Measurements from ENCODE around the gene CSDE1.
"Not testable (repeated sequence)": the region's sequence is repeated elsewhere in the genome, so short reads cannot be mapped to it uniquely, and the experiment has no call there.

Gene CSDE1

DNA sequence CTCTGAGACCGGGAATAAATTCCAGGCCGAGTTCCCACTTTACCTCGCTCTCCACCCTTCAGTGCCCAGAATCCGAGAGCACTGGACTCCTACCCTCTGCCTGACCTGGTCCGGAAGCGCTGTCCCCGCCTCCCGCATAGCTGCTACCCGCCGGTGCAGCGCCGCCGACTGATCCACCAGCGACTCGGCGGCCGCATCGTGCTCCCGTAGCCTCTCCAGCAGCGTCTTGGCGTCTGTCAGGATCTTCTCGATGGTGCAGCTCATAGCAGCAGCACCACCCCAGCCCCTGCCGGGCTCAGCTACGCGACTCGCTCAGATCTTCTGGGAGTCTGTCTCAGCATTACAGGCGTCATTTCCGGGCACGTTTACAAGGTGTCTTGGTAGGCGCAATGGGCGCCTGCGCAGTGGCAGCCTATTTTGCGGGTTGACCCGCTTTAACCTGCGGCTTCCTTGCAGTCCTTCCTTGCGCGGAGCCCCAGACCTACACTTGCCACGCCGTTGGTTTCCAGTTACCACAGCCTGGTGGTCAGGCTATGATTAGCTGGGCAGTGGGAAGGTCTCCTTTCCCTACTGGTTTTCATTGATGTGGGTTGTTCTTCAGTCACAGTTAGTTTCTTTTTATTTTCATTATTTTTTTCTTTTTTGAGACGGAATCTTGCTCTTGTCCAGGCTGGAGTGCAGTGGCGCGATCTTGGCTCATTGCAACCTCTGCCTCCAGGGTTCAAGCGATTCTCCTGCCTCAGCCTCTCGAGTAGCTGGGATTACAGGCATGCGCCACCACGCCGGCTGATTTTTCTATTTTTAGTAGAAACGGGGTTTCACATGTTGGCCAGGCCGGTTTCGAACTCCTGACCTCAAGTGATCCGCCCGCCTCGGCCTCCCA lies 22.8 kb upstream of the CSDE1 start, which contains the start of gene SIKE1:
Gene SIKE1, minus strand, starts transcription at position 342 of the 883 bp plus-strand sequence. Its CDS starts 78 bp downstream, at position 264.
- Histone ChIP-seq H3K27me3 (replicated peaks in 2 of 5; ENCODE audit: control insufficient read depth in 4 of 5, insufficient read depth in 5 of 5, low read length in 4 of 5) (peaks cover 0 to 4% (median 0%) of the 10 kb centered on the region in 5 experiments), H3K4me3 (ENCODE audit: control insufficient read depth in 1 of 7, extremely low read depth in 1 of 7, insufficient read depth in 4 of 7, low read depth in 2 of 7, low read length in 6 of 7) (peak within 1 kb of the TSS; percentile 77 to 98 (median 96)), H3K27ac (ENCODE audit: insufficient read depth in 1 of 2, low read depth in 1 of 2, low read length in 2 of 2, poor library complexity in 1 of 2, severe bottlenecking in 2 of 2) (peak within 1 kb of the TSS; percentile 77 to 93), H3K9me3 (ENCODE audit: control extremely low read depth in 1 of 5, control insufficient read depth in 4 of 5, insufficient read depth in 2 of 5, low read depth in 1 of 5, low read length in 4 of 5) (no peaks in the 10 kb centered on the region), H3K36me3 (ENCODE audit: control insufficient read depth in 4 of 4, insufficient read depth in 4 of 4, low read length in 3 of 4) (peaks cover 4 to 25% (median 14%) of the 10 kb centered on the region in 4 experiments), H3K4me1 (ENCODE audit: control extremely low read depth in 1 of 4, control insufficient read depth in 4 of 4, insufficient read depth in 4 of 4, low read length in 3 of 4) (peaks cover 6 to 16% (median 10%) of the 10 kb centered on the region in 4 experiments)
- 13% methylated on average over 49 of the region's 53 CpGs for WGBS (ENCODE audit: insufficient coverage)
- ChIA-PET CTCF (interaction anchor here (0.7 kb wide), 1 partner anchor 18 kb away, joined by 3 read pairs; no protein-coding TSS in a partner anchor), POLR2A (interaction anchor here (0.6 to 1.0 kb wide), 2 partner anchors 23 to 132 kb away, joined by 3 to 5 read pairs; partner anchors contain the start of gene CSDE1)
- peak; percentile 96 to 98 (median 98) for DNase-seq

GRCh38 chr1:114779722-114780121 lies 21.9 kb upstream of the CSDE1 start:
- peaks cover 7 to 34% (median 16%) of the 10 kb centered on the region in 4 experiments for H3K36me3 ChIP-seq (ENCODE audit: control insufficient read depth in 4 of 4, insufficient read depth in 4 of 4, low read length in 3 of 4)
- ChIA-PET CTCF (interaction anchor here (0.7 to 1.1 kb wide), 2 partner anchors 11 to 17 kb away, joined by 3 read pairs; no protein-coding TSS in a partner anchor), POLR2A (interaction anchor here (0.6 kb wide), 1 partner anchor 133 kb away, joined by 5 read pairs; no protein-coding TSS in a partner anchor)
- peaks cover 6 to 16% (median 10%) of the 10 kb centered on the region in 4 experiments for H3K4me1 ChIP-seq (ENCODE audit: control extremely low read depth in 1 of 4, control insufficient read depth in 4 of 4, insufficient read depth in 4 of 4, low read length in 3 of 4)
- H3K9me3 ChIP-seq (ENCODE audit: control extremely low read depth in 1 of 5, control insufficient read depth in 4 of 5, insufficient read depth in 2 of 5, low read depth in 1 of 5, low read length in 4 of 5): no peaks in the 10 kb centered on the region
- peaks cover 0 to 4% (median 0%) of the 10 kb centered on the region in 5 experiments for H3K27me3 ChIP-seq (replicated peaks in 2 of 5; ENCODE audit: control insufficient read depth in 4 of 5, insufficient read depth in 5 of 5, low read length in 4 of 5)
- peak overlapping the region; percentile 77 to 93 for H3K27ac ChIP-seq (ENCODE audit: insufficient read depth in 1 of 2, low read depth in 1 of 2, low read length in 2 of 2, poor library complexity in 1 of 2, severe bottlenecking in 2 of 2)
- DNase-seq: no peak
- peak overlapping the region in 6 of 7 experiments; percentile 77 to 97 (median 94) for H3K4me3 ChIP-seq (ENCODE audit: control insufficient read depth in 1 of 7, extremely low read depth in 1 of 7, insufficient read depth in 4 of 7, low read depth in 2 of 7, low read length in 6 of 7)

GRCh38 chr1:114776726-114777125 lies 18.9 kb upstream of the CSDE1 start:
- peaks cover 6 to 16% (median 10%) of the 10 kb centered on the region in 4 experiments for H3K4me1 ChIP-seq (ENCODE audit: control extremely low read depth in 1 of 4, control insufficient read depth in 4 of 4, insufficient read depth in 4 of 4, low read length in 3 of 4)
- POLR2A ChIA-PET; H3K27me3 ChIP-seq (replicated peaks in 2 of 5; ENCODE audit: control insufficient read depth in 4 of 5, insufficient read depth in 5 of 5, low read length in 4 of 5); H3K9me3 ChIP-seq (ENCODE audit: control extremely low read depth in 1 of 5, control insufficient read depth in 4 of 5, insufficient read depth in 2 of 5, low read depth in 1 of 5, low read length in 4 of 5); CTCF ChIA-PET; H3K27ac ChIP-seq (ENCODE audit: insufficient read depth in 1 of 2, low read depth in 1 of 2, low read length in 2 of 2, poor library complexity in 1 of 2, severe bottlenecking in 2 of 2); DNase-seq; H3K4me3 ChIP-seq (ENCODE audit: control insufficient read depth in 1 of 7, extremely low read depth in 1 of 7, insufficient read depth in 4 of 7, low read depth in 2 of 7, low read length in 6 of 7): not testable (repeated sequence)
- no CpG with 5 or more reads among the region's 4 CpGs for WGBS (ENCODE audit: insufficient coverage)
- peaks cover 13 to 42% (median 26%) of the 10 kb centered on the region in 4 experiments for H3K36me3 ChIP-seq (ENCODE audit: control insufficient read depth in 4 of 4, insufficient read depth in 4 of 4, low read length in 3 of 4)

- no peak overlapping the region for H3K27ac ChIP-seq (ENCODE audit: insufficient read depth in 1 of 2, low read depth in 1 of 2, low read length in 2 of 2, poor library complexity in 1 of 2, severe bottlenecking in 2 of 2)
- H3K36me3 ChIP-seq (ENCODE audit: control insufficient read depth in 4 of 4, insufficient read depth in 4 of 4, low read length in 3 of 4): peaks cover 6 to 45% (median 22%) of the 10 kb centered on the region in 4 experiments
- ChIA-PET POLR2A (no interaction called here), CTCF (interaction anchor here (1.5 kb wide), 1 partner anchor 13 kb away, joined by 3 read pairs; no protein-coding TSS in a partner anchor)
- no CpG with 5 or more reads among the region's 1 CpG for WGBS (ENCODE audit: insufficient coverage)
- H3K9me3 ChIP-seq (ENCODE audit: control extremely low read depth in 1 of 5, control insufficient read depth in 4 of 5, insufficient read depth in 2 of 5, low read depth in 1 of 5, low read length in 4 of 5): no peaks in the 10 kb centered on the region
- peak in 1 of 3 donors; percentile 21 for DNase-seq
- no peaks in the 10 kb centered on the region for H3K27me3 ChIP-seq (replicated peaks in 2 of 5; ENCODE audit: control insufficient read depth in 4 of 5, insufficient read depth in 5 of 5, low read length in 4 of 5)
- H3K4me1 ChIP-seq (ENCODE audit: control extremely low read depth in 1 of 4, control insufficient read depth in 4 of 4, insufficient read depth in 4 of 4, low read length in 3 of 4): no peaks in the 10 kb centered on the region
- H3K4me3 ChIP-seq (ENCODE audit: control insufficient read depth in 1 of 7, extremely low read depth in 1 of 7, insufficient read depth in 4 of 7, low read depth in 2 of 7, low read length in 6 of 7): no peak overlapping the region
These were observed 14.2 kb upstream of the CSDE1 start for GRCh38 chr1:114771992-114772391.

- no peaks in the 10 kb centered on the region for H3K9me3 ChIP-seq (ENCODE audit: control extremely low read depth in 1 of 5, control insufficient read depth in 4 of 5, insufficient read depth in 2 of 5, low read depth in 1 of 5, low read length in 4 of 5)
- ChIA-PET CTCF (interaction anchor here (1.5 kb wide), 1 partner anchor 12 kb away, joined by 3 read pairs; no protein-coding TSS in a partner anchor), POLR2A (no interaction called here)
- no peak for DNase-seq
- H3K27me3 ChIP-seq (replicated peaks in 2 of 5; ENCODE audit: control insufficient read depth in 4 of 5, insufficient read depth in 5 of 5, low read length in 4 of 5): no peaks in the 10 kb centered on the region
- H3K4me3 ChIP-seq (ENCODE audit: control insufficient read depth in 1 of 7, extremely low read depth in 1 of 7, insufficient read depth in 4 of 7, low read depth in 2 of 7, low read length in 6 of 7): no peak overlapping the region
- 100% methylated on average over 1 of the region's 1 CpG for WGBS (ENCODE audit: insufficient coverage)
- peaks cover 3 to 39% (median 22%) of the 10 kb centered on the region in 4 experiments for H3K36me3 ChIP-seq (ENCODE audit: control insufficient read depth in 4 of 4, insufficient read depth in 4 of 4, low read length in 3 of 4)
- no peak overlapping the region for H3K27ac ChIP-seq (ENCODE audit: insufficient read depth in 1 of 2, low read depth in 1 of 2, low read length in 2 of 2, poor library complexity in 1 of 2, severe bottlenecking in 2 of 2)
- H3K4me1 ChIP-seq (ENCODE audit: control extremely low read depth in 1 of 4, control insufficient read depth in 4 of 4, insufficient read depth in 4 of 4, low read length in 3 of 4): no peaks in the 10 kb centered on the region
These were observed 13.2 kb upstream of the CSDE1 start for GRCh38 chr1:114770989-114771388.

GRCh38 chr1:114764689-114765088 lies 6.9 kb upstream of the CSDE1 start:
- Histone ChIP-seq H3K4me1 (ENCODE audit: control extremely low read depth in 1 of 4, control insufficient read depth in 4 of 4, insufficient read depth in 4 of 4, low read length in 3 of 4) (no peaks in the 10 kb centered on the region), H3K27me3 (replicated peaks in 2 of 5; ENCODE audit: control insufficient read depth in 4 of 5, insufficient read depth in 5 of 5, low read length in 4 of 5) (no peaks in the 10 kb centered on the region), H3K27ac (ENCODE audit: insufficient read depth in 1 of 2, low read depth in 1 of 2, low read length in 2 of 2, poor library complexity in 1 of 2, severe bottlenecking in 2 of 2) (no peak overlapping the region), H3K36me3 (ENCODE audit: control insufficient read depth in 4 of 4, insufficient read depth in 4 of 4, low read length in 3 of 4) (peaks cover 0 to 3% (median 1%) of the 10 kb centered on the region in 4 experiments), H3K9me3 (ENCODE audit: control extremely low read depth in 1 of 5, control insufficient read depth in 4 of 5, insufficient read depth in 2 of 5, low read depth in 1 of 5, low read length in 4 of 5) (peaks cover 0 to 3% (median 0%) of the 10 kb centered on the region in 5 experiments), H3K4me3 (ENCODE audit: control insufficient read depth in 1 of 7, extremely low read depth in 1 of 7, insufficient read depth in 4 of 7, low read depth in 2 of 7, low read length in 6 of 7) (no peak overlapping the region)
- no CpG with 5 or more reads among the region's 4 CpGs for WGBS (ENCODE audit: insufficient coverage)
- POLR2A ChIA-PET: no interaction called here
- peak in 2 of 3 donors; percentile 62 to 64 for DNase-seq
- CTCF ChIA-PET: interaction anchor here (0.6 to 1.4 kb wide), 2 partner anchors 21 to 290 kb away, joined by 3 read pairs; no protein-coding TSS in a partner anchor
